B cell (primary cell): ENCODE results near the gene CCDC43.

Source experiments
- EZH2 ChIP-seq: IDR thresholded peaks from 2 replicates; pipeline ENCODE4 v1.6.1; 2012; ENCODE audit warnings: borderline replicate concordance, low read depth, mild to moderate bottlenecking, moderate library complexity, low read length; ENCODE audit not compliant: insufficient read depth, poor library complexity, severe bottlenecking
- TF ChIP-seq, protein P1 (sequence below): fragments of 200-600 bp; IDR thresholded peaks from one replicate; pipeline ENCODE4 v1.8.0; 2022; ENCODE audit warnings: antibody characterized with exemption, mild to moderate bottlenecking

DNA sequence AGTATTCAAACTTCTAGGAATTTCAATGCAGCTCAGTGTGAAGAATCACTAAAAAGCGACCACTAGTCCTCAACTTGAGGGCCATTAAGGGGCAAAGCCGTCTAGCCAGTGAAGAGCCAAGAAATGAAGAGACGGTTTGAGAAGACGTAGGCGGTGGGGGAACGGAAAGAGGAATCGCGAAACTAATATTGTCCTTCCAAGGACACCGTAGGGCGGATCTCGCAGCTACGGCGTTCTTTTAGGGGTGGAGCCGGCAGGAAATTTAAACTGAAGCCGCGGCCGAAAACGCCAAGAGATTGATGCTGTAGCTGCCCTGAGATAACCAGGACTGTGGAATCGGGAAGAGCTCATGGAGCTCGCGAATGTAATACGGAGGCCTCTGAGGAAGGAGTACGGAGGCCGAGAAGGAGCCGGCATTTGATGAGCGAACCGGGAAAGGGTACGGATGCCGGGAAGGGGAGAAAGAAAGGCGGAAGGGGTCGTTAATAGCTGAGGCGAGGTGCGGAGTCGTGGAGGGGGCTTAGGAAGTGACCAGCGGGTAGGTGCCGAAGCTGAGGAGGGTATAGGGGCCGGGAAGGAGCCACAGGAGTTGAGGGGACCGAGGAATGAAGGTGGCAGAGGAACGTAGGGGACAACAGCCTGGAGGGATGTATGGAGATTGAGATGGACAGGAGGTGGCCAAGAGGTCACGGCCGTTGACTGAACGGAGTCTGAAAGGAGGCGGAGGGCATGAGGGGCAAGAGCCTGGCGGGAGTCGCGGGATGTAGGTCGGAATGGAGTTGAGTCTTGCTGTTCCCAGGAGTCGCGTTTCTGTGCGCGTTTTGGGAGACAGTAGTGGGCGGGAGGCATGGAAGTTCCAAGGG is 19.1 kb upstream of the CCDC43 start, which contains the start of gene DBF4B:
- TF ChIP-seq, protein P1, sequence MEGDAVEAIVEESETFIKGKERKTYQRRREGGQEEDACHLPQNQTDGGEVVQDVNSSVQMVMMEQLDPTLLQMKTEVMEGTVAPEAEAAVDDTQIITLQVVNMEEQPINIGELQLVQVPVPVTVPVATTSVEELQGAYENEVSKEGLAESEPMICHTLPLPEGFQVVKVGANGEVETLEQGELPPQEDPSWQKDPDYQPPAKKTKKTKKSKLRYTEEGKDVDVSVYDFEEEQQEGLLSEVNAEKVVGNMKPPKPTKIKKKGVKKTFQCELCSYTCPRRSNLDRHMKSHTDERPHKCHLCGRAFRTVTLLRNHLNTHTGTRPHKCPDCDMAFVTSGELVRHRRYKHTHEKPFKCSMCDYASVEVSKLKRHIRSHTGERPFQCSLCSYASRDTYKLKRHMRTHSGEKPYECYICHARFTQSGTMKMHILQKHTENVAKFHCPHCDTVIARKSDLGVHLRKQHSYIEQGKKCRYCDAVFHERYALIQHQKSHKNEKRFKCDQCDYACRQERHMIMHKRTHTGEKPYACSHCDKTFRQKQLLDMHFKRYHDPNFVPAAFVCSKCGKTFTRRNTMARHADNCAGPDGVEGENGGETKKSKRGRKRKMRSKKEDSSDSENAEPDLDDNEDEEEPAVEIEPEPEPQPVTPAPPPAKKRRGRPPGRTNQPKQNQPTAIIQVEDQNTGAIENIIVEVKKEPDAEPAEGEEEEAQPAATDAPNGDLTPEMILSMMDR: no peak
- TF ChIP-seq EZH2: no peak
